Endothelial cell of umbilical vein (primary cell): ENCODE results near the gene EXD2. TPM values are rescaled to one million over a fixed set of nuclear protein-coding genes. Genes with fewer than 3 reads are reported as not detected.

Source experiments
- BruUV-seq: library from RNA; stranded (reverse); fragments of 400-500 nt; replicated peaks from 2 replicates; lab custom pipeline; 2021; lab: Mats Ljungman, UMichigan
- CTCF ChIA-PET: fragments of 300-600, 350-600 bp; sonication (Branson Sonifier 250); formaldehyde crosslinking; loops from one replicate; lab custom pipeline; 2021; ENCODE audit warnings: antibody characterized with exemption, inconsistent platforms; lab: Charles Lee
- POLR2A ChIA-PET: fragments of 300-600, 350-600 bp; sonication (Branson Sonifier 250); formaldehyde crosslinking; loops from one replicate; lab custom pipeline; 2021; ENCODE audit warnings: antibody characterized with exemption, inconsistent platforms; lab: Charles Lee
- DNase-seq: peaks from one replicate; pipeline ENCODE4 v3.0.0-alpha.2; 2011; ENCODE audit warnings: low read depth, low spot score
- FAIRE-seq: peaks from 2 replicates; lab custom pipeline; 2011; peaks lifted over from hg19 to GRCh38; lab: Jason Lieb, UNC
- H2AFZ ChIP-seq: 2 replicates; pipeline ENCODE4 v1.6.0; 2012; ENCODE audit warnings: low read depth, low read length, control low read depth, inconsistent platforms
- H3K27ac ChIP-seq: 2 replicates; pipeline ENCODE4 v1.5.1; 2011; ENCODE audit warnings: low read depth, mild to moderate bottlenecking, control low read depth, low read length, moderate library complexity; ENCODE audit not compliant: insufficient read depth
- H3K27me3 ChIP-seq, 2 experiments: 2 replicates each; pipeline versions ENCODE4 v1.6.0 to v1.6.1; 2011; ENCODE audit warnings: low read length in 2 of 2, mixed read lengths in 1 of 2; ENCODE audit not compliant: control insufficient read depth in 2 of 2, insufficient read depth in 2 of 2
- H3K36me3 ChIP-seq, 2 experiments: 2 replicates in 1 of 2; 3 replicates in 1 of 2; pipeline ENCODE4 v1.5.1; 2011; ENCODE audit warnings: low read length in 2 of 2, mild to moderate bottlenecking in 1 of 2, moderate library complexity in 1 of 2; ENCODE audit not compliant: control insufficient read depth in 2 of 2, insufficient read depth in 2 of 2; ENCODE audit errors: extremely low read depth in 1 of 2
- H3K4me1 ChIP-seq: 3 replicates; pipeline ENCODE4 v1.5.1; 2011; ENCODE audit warnings: mild to moderate bottlenecking, low read length; ENCODE audit not compliant: control insufficient read depth, insufficient read depth; ENCODE audit errors: extremely low read depth
- H3K4me2 ChIP-seq: 2 replicates; pipeline ENCODE4 v1.6.1; 2011; ENCODE audit warnings: low read length, control low read depth, mixed read lengths; ENCODE audit not compliant: insufficient read depth
- H3K4me3 ChIP-seq, 3 experiments: fragments of 200-600 bp in 1 of 3; sonication (generic), shearing (Covaris generic) in 1 of 3; replicated peaks in 1 of 3; 2 replicates each; pipeline ENCODE4 v1.5.1; 2011 to 2016; ENCODE audit warnings: control low read depth in 3 of 3, low read length in 3 of 3, mild to moderate bottlenecking in 2 of 3, inconsistent platforms in 1 of 3, low read depth in 1 of 3, moderate library complexity in 1 of 3; ENCODE audit not compliant: insufficient read depth in 1 of 3
- H3K79me2 ChIP-seq: 2 replicates; pipeline ENCODE4 v1.6.0; 2012; ENCODE audit warnings: low read length, inconsistent platforms; ENCODE audit not compliant: control insufficient read depth, insufficient read depth
- H3K9ac ChIP-seq: replicated peaks from 2 replicates; pipeline ENCODE3; 2011; ENCODE audit warnings: low read length, control low read depth; ENCODE audit not compliant: insufficient read depth; ENCODE audit errors: extremely low read depth
- H3K9me1 ChIP-seq: replicated peaks from 3 replicates; pipeline ENCODE4 v1.6.0; 2011; ENCODE audit warnings: mild to moderate bottlenecking, low read length; ENCODE audit not compliant: control insufficient read depth, insufficient read depth; ENCODE audit errors: extremely low read depth
- H3K9me3 ChIP-seq: replicated peaks from 2 replicates; pipeline ENCODE4 v1.5.1; 2012; ENCODE audit warnings: low read length, inconsistent platforms; ENCODE audit not compliant: control insufficient read depth, insufficient read depth
- H4K20me1 ChIP-seq: replicated peaks from 2 replicates; pipeline ENCODE3; 2011; ENCODE audit warnings: mild to moderate bottlenecking, low read length; ENCODE audit not compliant: control insufficient read depth, insufficient read depth; ENCODE audit errors: extremely low read depth
- CTCF ChIP-seq, 2 donors: IDR thresholded peaks; 1 replicate in 1 of 2; 2 replicates in 1 of 2; pipeline ENCODE4 v1.5.1; 2011; ENCODE audit warnings: low read length in 2 of 2, mild to moderate bottlenecking in 2 of 2, moderate library complexity in 2 of 2, control low read depth in 1 of 2, inconsistent platforms in 1 of 2, low read depth in 1 of 2; ENCODE audit not compliant: insufficient read depth in 1 of 2; ENCODE audit errors: extremely low read depth in 1 of 2
- EZH2 ChIP-seq: IDR thresholded peaks from 2 replicates; pipeline ENCODE4 v1.6.1; 2012; ENCODE audit warnings: borderline replicate concordance, low read depth, mild to moderate bottlenecking, moderate library complexity, low read length, inconsistent platforms; ENCODE audit not compliant: severe bottlenecking
- FOS ChIP-seq: IDR thresholded peaks from 2 replicates; pipeline ENCODE4 v1.6.1; 2011; ENCODE audit warnings: mild to moderate bottlenecking, low read length, moderate library complexity, borderline replicate concordance; ENCODE audit not compliant: insufficient read depth
- GATA2 ChIP-seq: IDR thresholded peaks from 2 replicates; pipeline ENCODE4 v1.7.0; 2011; ENCODE audit warnings: low read depth, mild to moderate bottlenecking, moderate library complexity, mixed read lengths, low read length; ENCODE audit not compliant: insufficient read length, insufficient read depth
- JUN ChIP-seq: IDR thresholded peaks from 2 replicates; pipeline ENCODE4 v1.6.1; 2011; ENCODE audit warnings: borderline replicate concordance, low read depth; ENCODE audit not compliant: insufficient read length, insufficient read depth
- MAX ChIP-seq: IDR thresholded peaks from 2 replicates; pipeline ENCODE4 v1.6.1; 2011; ENCODE audit not compliant: insufficient read depth, insufficient read length
- MYC ChIP-seq: IDR thresholded peaks from one replicate; pipeline ENCODE4 v1.6.1; 2011; ENCODE audit warnings: mild to moderate bottlenecking, low read depth, low read length
- POLR2A ChIP-seq: IDR thresholded peaks from 2 replicates; pipeline ENCODE4 v1.6.1; 2012; ENCODE audit warnings: low read depth, mild to moderate bottlenecking, control low read depth, low read length
- POLR2AphosphoS5 ChIP-seq: IDR thresholded peaks from 2 replicates; pipeline ENCODE4 v1.6.1; 2012; ENCODE audit warnings: low read depth, mild to moderate bottlenecking, control low read depth, low read length, moderate library complexity; ENCODE audit not compliant: insufficient read depth
- dilution Hi-C: fragments of 300-500 bp; cut with MboI; formaldehyde crosslinking; loops from one replicate; pipeline ENCODE4 v1.15.0; 2019; ENCODE audit warnings: low sequenced_read_pairs; ENCODE audit not compliant: extremely low pct_ligation_motif_present
- intact Hi-C: fragments of 100-400 bp; cut with micrococcal nuclease; formaldehyde crosslinking; loops from one replicate; pipeline ENCODE4 v1.10.0; 2022
- polyA plus RNA-seq, 4 experiments: library from polyadenylated mRNA; depleted of rRNA in 3 of 4; stranded (reverse) in 3 of 4; unstranded in 1 of 4; fragments of >200 nt; gene quantifications; 2 replicates each; pipeline versions ENCODE4 v1.2.1 to v1.2.3, GENCODE V29; 2011 to 2012; ENCODE audit warnings: missing spikeins in 1 of 4
- total RNA-seq: library from RNA; stranded (reverse); gene quantifications from 2 replicates; pipeline ENCODE4 v1.2.3, GENCODE V29; 2021

Gene EXD2
- total and polyA plus RNA-seq, 2 donors (not counting 3 experiments of a cell fraction or from before 2014, with no cell fraction given) = 11.6 to 22.6 TPM

GRCh38 chr14:69226736-69227135, 35.4 kb downstream of the EXD2 start:
- Histone ChIP-seq H3K9me1 (peaks cover 2% of the 10 kb centered on the region), H3K4me3 (no peak overlapping the region), H3K4me1 (peaks cover 9% of the 10 kb centered on the region), H3K27ac (peak overlapping the region; percentile 17), H3K27me3 (no peaks in the 10 kb centered on the region), H3K9me3 (no peaks in the 10 kb centered on the region), H2AFZ (no peak overlapping the region), H3K4me2 (no peak overlapping the region), H4K20me1 (no peaks in the 10 kb centered on the region), H3K79me2 (no peaks in the 10 kb centered on the region), H3K9ac (no peak overlapping the region), H3K36me3 (no peaks in the 10 kb centered on the region)
- ChIA-PET POLR2A (interaction anchor here (0.6 kb wide), 1 partner anchor 465 kb away, joined by 4 read pairs; no protein-coding TSS in a partner anchor), CTCF (interaction anchor here (1.3 to 1.9 kb wide), 5 partner anchors 14 to 363 kb away, joined by 3 to 13 read pairs (median 4); no protein-coding TSS in a partner anchor)
- TF ChIP-seq POLR2AphosphoS5 = no peak
- TF ChIP-seq CTCF (IDR thresholded peaks at IDR 0.05; ENCODE audit: extremely low read depth in 1 of 2, insufficient read depth in 1 of 2, low read depth in 1 of 2, low read length in 2 of 2) = no peak
- TF ChIP-seq EZH2 = no peak
- TF ChIP-seq FOS = no peak
- no peak for TF ChIP-seq GATA2
- TF ChIP-seq MYC = no peak
- no peak for TF ChIP-seq MAX
- TF ChIP-seq JUN = no peak
- no peak for TF ChIP-seq POLR2A
- FAIRE-seq (no peak), DNase-seq (no peak)
- intact Hi-C loops (loop anchor here (5.0 kb wide), 2 partner anchors 74 to 99 kb away; partner anchors contain the start of gene DCAF5), dilution Hi-C loops (no loop called here)
- BruUV-seq = TSS peak; percentile 16
